ENCODE measurements around the gene CYSLTR2.
"Not testable (repeated sequence)": the region's sequence is repeated elsewhere in the genome, so short reads cannot be mapped to it uniquely, and the experiment has no call there.

CYSLTR2 gene

DNA sequence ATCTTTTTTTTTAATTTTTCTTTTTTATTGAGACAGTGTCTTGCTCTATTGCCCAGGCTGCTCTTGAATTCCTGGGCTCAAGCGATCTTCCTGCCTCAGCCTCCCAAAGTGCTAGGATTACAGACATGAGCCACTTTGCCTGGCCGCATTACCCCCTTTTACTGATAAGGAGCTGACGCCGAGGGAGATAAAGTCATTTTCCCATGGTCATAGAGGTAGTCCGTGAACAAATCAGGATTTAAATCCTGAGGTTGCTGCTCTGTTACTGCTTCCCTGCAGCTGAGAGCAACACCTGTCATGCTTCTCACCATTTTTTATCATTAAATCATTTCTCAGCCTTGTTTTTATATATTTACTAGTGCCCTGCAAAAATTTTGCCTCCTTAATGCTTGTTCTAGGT is 7.4 kb downstream of the CYSLTR2 start:
- DNase-seq (ENCODE audit: low read depth): no peak
- TF ChIP-seq POLR2A (IDR thresholded peaks at IDR 0.05; ENCODE audit: extremely low read depth, insufficient read length): no peak
- TF ChIP-seq, protein P1, sequence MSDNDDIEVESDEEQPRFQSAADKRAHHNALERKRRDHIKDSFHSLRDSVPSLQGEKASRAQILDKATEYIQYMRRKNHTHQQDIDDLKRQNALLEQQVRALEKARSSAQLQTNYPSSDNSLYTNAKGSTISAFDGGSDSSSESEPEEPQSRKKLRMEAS (IDR thresholded peaks at IDR 0.05; ENCODE audit: low read depth, low read length): no peak
- TF ChIP-seq MYC (IDR thresholded peaks at IDR 0.05; ENCODE audit: low read depth, low read length): no peak
- no peak for TF ChIP-seq CTCF (IDR thresholded peaks at IDR 0.05; ENCODE audit: low read depth, low read length)
- H3K4me3 ChIP-seq (ENCODE audit: low read depth, low read length): no peak overlapping the region

DNA sequence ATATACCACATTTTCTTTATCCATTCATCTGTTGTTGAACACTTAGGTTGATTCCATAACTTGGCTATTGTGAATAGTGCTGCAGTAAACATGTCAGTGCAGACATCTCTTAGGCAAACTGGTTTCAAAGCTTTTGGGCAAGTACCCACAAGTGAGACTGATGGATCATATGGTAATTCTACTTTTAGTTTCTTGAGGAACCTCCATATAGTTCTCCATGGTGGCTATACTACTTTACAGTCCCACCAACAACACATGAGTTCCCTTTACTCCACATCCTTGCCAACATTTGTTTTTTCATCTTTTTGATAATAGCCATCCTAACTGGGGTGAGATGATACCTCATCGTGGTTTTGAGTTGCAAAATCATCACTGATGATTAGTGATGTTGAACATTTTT is 8.5 kb downstream of the CYSLTR2 start:
- no peak for TF ChIP-seq POLR2A (IDR thresholded peaks at IDR 0.05; ENCODE audit: extremely low read depth, insufficient read length)
- H3K4me3 ChIP-seq (ENCODE audit: low read depth, low read length): no peak overlapping the region
- DNase-seq (ENCODE audit: low read depth): no peak

DNA sequence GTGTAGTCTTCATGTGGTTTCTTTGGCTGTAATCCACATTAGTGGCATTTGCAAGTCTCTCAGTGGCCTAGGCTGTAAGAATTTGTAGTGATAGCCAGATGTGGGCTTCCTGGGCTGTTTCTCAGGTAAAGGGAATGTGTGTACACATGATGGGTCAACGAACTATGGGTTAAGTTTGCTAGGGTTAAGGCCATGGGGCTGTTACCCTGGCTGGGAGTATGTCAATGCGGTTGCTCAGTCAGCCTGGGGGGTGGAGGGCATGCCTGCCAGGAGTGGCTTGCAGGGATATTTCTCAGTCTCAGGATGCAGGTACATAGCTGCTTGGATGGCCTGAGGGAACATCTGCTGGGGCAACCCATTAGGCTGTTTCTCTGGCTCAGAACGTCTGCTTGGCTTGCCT is 13.4 kb downstream of the CYSLTR2 start:
- TF ChIP-seq, protein P1 (IDR thresholded peaks at IDR 0.05; ENCODE audit: low read depth, low read length): no peak
- no peak for TF ChIP-seq CTCF (IDR thresholded peaks at IDR 0.05; ENCODE audit: low read depth, low read length)
- TF ChIP-seq POLR2A (IDR thresholded peaks at IDR 0.05; ENCODE audit: extremely low read depth, insufficient read length): no peak
- no peak for TF ChIP-seq MYC (IDR thresholded peaks at IDR 0.05; ENCODE audit: low read depth, low read length)
- DNase-seq (ENCODE audit: low read depth): no peak
- no peak overlapping the region for H3K4me3 ChIP-seq (ENCODE audit: low read depth, low read length)

GRCh38 chr13:48671421-48671820 is 17.7 kb downstream of the CYSLTR2 start:
- H3K4me3 ChIP-seq (ENCODE audit: low read depth, low read length); DNase-seq (ENCODE audit: low read depth): not testable (repeated sequence)

DNA sequence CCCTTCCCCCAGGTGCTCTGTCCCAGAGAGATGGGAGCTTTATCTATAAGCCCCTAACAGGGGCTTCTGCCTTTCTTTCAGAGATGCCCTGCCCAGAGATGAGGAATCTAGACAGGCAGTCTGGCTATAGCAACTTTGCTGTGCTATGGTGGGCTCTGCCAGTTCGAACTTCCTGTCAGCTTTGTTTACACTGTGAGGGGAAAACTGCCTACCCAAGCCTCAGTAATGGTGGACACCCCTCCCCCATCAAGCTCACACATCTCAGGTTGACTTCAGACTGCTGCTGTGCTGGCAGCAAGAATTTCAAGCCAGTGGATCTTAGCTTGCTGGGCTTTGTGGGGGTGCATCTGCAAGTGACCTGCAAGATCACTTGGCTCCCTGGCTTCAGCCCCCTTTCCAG is 21.5 kb downstream of the CYSLTR2 start:
- DNase-seq (ENCODE audit: low read depth): no peak
- TF ChIP-seq, protein P1 (IDR thresholded peaks at IDR 0.05; ENCODE audit: low read depth, low read length): no peak
- TF ChIP-seq POLR2A (IDR thresholded peaks at IDR 0.05; ENCODE audit: extremely low read depth, insufficient read length) (no peak), CTCF (IDR thresholded peaks at IDR 0.05; ENCODE audit: low read depth, low read length) (no peak), MYC (IDR thresholded peaks at IDR 0.05; ENCODE audit: low read depth, low read length) (no peak)

GRCh38 chr13:48678316-48678715 is 24.6 kb downstream of the CYSLTR2 start:
- no peak overlapping the region for H3K4me3 ChIP-seq (ENCODE audit: low read depth, low read length)
- DNase-seq (ENCODE audit: low read depth): no peak
- TF ChIP-seq MYC (IDR thresholded peaks at IDR 0.05; ENCODE audit: low read depth, low read length): no peak
- TF ChIP-seq, protein P1 (IDR thresholded peaks at IDR 0.05; ENCODE audit: low read depth, low read length): no peak
- TF ChIP-seq CTCF (IDR thresholded peaks at IDR 0.05; ENCODE audit: low read depth, low read length): no peak
- no peak for TF ChIP-seq POLR2A (IDR thresholded peaks at IDR 0.05; ENCODE audit: extremely low read depth, insufficient read length)

More for the DNA sequence above, 21.5 kb downstream of the CYSLTR2 start:
- H3K4me3 ChIP-seq (ENCODE audit: low read depth, low read length): no peak overlapping the region

GRCh38 chr13:48679941-48680680 is 26.4 kb downstream of the CYSLTR2 start:
- no peak for DNase-seq (ENCODE audit: low read depth)
- no peak overlapping the region for H3K4me3 ChIP-seq (ENCODE audit: low read depth, low read length)
- TF ChIP-seq CTCF (IDR thresholded peaks at IDR 0.05; ENCODE audit: low read depth, low read length) (no peak), POLR2A (IDR thresholded peaks at IDR 0.05; ENCODE audit: extremely low read depth, insufficient read length) (no peak), MYC (IDR thresholded peaks at IDR 0.05; ENCODE audit: low read depth, low read length) (no peak)
- TF ChIP-seq, protein P1 (IDR thresholded peaks at IDR 0.05; ENCODE audit: low read depth, low read length): no peak

All from NB4 (cell line).